GM12873 (cell line): ENCODE data around the gene SLC2A5.

Experiments used
- CTCF ChIP-seq: IDR thresholded peaks from 2 replicates; pipeline ENCODE4 v1.5.1; 2012; ENCODE audit warnings: low read depth, mild to moderate bottlenecking, moderate library complexity, low read length, control low read depth; ENCODE audit not compliant: insufficient read depth; ENCODE audit errors: missing control alignments

The SLC2A5 gene

GRCh38 chr1:8988618-8988967 lies 80.8 kb downstream of the SLC2A5 start:
- TF ChIP-seq CTCF: no peak

GRCh38 chr1:8987881-8988617 lies 81.4 kb downstream of the SLC2A5 start:
- TF ChIP-seq CTCF: peak; percentile 94

GRCh38 chr1:8986814-8987190 lies 82.6 kb downstream of the SLC2A5 start:
- TF ChIP-seq CTCF: no peak

GRCh38 chr1:8985915-8986813 lies 83.3 kb downstream of the SLC2A5 start:
- no peak for TF ChIP-seq CTCF
